A673 (cell line): ENCODE measurements around the gene CBX3.

Source experiments
- CTCF ChIP-seq: fragments of 300-800, 200-600 bp; sonication (generic); conservative IDR thresholded peaks from 2 replicates; pipeline ENCODE4 v1.5.1; 2017; ENCODE audit warnings: low read depth, mild to moderate bottlenecking, antibody characterized with exemption, low read length, moderate library complexity, mixed read lengths
- EZH2 ChIP-seq: fragments of 200-600 bp; sonication (generic); IDR thresholded peaks from 2 replicates; pipeline ENCODE4 v1.6.1; 2017; ENCODE audit warnings: borderline replicate concordance, low read depth, mild to moderate bottlenecking, mixed read lengths, antibody characterized with exemption, low read length; ENCODE audit not compliant: poor library complexity, severe bottlenecking

DNA sequence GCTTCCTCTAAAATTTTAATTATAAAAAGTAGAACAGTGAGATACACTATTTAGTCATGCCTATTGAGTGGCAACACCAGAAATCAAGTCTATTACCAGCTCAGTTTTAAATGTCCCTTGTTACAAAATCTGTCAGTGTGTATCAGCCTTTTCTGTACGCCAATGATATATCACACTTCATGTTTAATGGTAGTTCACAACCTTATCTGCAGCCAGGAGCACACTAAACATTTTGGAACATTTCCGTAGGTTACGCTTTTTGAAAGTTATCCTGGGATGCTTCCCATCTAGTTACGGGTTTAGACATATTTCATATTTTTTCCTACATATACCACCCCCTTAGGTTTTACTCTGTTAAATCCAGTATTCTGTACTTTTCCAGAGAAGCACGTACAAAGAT lies 6.4 kb upstream of the CBX3 start:
- TF ChIP-seq CTCF (no peak), EZH2 (no peak)
